ENCODE results near the gene LBH.
A peak's percentile ranks its signal among the peaks of the same experiment; 100 is the strongest.

LBH gene

DNA sequence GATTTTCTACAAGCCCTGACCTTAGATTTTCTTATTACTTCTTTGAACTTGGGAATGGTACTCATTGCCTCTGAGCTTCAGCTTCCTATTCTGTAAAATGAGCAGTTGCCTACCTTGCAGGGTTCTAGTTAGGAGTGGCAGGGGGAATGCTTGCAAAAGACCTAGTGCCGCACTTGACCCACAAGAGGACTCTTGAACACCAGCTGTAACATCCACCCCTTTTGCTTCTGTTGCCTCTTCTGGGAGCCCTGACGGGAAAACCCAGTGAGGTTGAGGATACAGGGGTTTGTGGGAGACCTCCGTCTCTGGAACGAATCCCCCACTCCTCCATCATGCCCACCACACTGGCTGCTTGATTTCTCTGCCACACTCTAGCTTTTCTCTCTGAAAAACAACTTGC is 27.1 kb upstream of the LBH start:
- TF ChIP-seq ZFX (IDR thresholded peaks at IDR 0.05) = no peak
- TF ChIP-seq, protein P1, sequence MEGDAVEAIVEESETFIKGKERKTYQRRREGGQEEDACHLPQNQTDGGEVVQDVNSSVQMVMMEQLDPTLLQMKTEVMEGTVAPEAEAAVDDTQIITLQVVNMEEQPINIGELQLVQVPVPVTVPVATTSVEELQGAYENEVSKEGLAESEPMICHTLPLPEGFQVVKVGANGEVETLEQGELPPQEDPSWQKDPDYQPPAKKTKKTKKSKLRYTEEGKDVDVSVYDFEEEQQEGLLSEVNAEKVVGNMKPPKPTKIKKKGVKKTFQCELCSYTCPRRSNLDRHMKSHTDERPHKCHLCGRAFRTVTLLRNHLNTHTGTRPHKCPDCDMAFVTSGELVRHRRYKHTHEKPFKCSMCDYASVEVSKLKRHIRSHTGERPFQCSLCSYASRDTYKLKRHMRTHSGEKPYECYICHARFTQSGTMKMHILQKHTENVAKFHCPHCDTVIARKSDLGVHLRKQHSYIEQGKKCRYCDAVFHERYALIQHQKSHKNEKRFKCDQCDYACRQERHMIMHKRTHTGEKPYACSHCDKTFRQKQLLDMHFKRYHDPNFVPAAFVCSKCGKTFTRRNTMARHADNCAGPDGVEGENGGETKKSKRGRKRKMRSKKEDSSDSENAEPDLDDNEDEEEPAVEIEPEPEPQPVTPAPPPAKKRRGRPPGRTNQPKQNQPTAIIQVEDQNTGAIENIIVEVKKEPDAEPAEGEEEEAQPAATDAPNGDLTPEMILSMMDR (conservative IDR thresholded peaks at IDR 0.05) = no peak
- H3K27ac ChIP-seq = no peak overlapping the region

DNA sequence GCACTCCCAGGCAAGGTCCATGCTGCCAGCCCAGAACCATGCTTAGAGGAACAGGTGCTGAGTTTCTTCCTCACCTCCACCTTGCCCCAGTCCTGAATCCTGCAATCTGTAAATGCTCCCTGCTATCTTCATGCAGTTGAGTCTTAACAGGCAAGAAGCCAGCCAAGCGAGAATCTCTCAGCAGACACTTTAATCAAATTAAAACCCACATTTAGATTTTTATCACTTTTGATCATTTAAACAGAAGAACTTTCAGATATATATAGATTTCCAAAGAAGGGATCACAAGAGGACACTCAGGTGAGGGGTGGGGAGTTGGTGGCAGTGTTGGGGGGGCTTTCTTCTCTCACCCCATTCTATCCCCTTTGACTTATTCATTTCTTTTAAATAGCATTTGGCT is 25.9 kb upstream of the LBH start:
- no peak for TF ChIP-seq ZFX (IDR thresholded peaks at IDR 0.05)
- TF ChIP-seq, protein P1 (conservative IDR thresholded peaks at IDR 0.05) = no peak
- no peak overlapping the region for H3K27ac ChIP-seq

DNA sequence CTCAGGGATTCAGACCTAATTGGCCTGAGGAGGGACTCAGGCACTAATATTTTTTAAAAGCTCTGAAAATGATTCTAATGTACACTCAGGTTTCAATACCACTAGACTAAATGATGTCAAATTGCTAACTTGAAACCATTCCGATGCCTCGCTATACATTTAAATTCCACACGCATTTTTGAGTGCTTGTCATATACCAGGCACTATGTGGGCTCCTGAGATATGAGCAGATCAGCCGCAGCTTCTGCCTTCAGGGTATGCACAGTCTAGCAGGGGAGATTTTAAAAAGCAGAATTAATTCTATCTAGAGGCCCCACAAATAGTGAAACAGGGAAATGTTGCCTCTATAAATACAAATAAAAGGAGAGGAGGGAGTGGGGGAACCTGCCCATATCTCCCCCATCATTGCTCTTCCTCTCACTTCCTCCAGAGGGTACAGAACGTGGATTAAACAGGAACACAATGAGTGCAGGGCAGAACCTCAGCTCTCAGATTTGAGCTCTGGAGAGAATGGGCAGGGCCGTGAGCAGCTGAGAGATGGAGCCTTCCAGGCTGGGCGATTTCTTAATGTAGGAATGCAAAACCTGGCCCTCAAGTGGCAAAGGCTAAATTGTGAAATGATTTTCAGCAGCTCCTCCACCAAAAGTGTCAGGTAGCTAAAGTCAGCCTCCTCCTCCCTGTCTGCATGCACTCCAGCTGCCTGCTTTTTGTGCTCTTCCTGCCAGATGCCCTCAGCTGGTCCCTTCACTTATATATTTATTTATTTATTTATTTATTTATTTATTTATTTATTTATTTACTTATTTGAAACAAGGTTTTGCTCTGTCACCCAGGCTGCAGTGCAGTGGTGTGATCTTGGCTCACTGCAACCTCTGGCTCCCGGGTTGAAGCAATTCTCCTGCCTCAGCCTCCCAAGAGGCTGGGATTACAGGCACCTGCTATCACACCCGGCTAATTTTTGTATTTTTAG is 24.6 kb upstream of the LBH start:
- TF ChIP-seq, protein P1 (conservative IDR thresholded peaks at IDR 0.05) = no peak
- no peak for TF ChIP-seq ZFX (IDR thresholded peaks at IDR 0.05)
- no peak overlapping the region for H3K27ac ChIP-seq

DNA sequence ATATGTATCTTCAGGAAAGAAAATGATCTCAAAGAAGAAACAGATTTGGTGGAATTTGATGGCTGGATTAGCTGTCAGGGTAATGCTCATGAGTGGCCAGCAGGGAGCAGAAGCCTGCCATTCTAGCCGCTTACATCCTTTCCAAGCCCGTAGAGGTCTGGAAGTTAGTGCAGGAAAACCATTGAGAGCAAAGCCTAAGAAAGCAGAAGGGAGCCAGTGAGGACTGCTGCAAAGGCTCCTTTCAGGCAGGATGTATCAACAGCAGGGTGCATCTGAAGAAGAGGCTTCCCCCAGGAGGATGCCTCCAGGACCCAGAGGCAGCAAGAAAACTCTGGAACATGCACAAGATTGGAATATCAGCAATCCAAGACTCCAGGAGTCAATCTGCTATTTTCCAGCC is 22.9 kb upstream of the LBH start:
- no peak for TF ChIP-seq ZFX (IDR thresholded peaks at IDR 0.05)
- TF ChIP-seq, protein P1 (conservative IDR thresholded peaks at IDR 0.05) = peak; percentile 87
- H3K27ac ChIP-seq = no peak overlapping the region

DNA sequence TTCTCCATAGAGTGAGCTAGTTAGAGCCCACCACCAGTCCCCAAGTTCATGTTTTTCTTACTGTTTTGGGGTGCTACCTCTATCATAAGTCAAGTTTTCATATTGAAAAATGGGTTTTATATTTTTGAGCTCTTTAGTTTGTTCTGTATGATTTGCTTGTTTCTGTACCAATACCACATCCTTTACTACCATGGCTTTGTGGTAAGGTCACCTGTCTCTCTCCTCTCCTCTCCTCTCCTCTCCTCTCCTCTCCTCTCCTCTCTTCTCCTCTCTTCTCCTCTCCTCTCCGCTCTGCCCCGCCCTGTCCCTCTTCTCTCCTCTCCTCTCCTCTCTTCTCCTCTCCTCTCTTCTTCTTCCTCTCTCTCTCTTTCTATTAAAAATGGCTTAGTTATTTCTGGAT is 22.1 kb upstream of the LBH start:
- no peak overlapping the region for H3K27ac ChIP-seq
- TF ChIP-seq, protein P1 (conservative IDR thresholded peaks at IDR 0.05) = no peak
- no peak for TF ChIP-seq ZFX (IDR thresholded peaks at IDR 0.05)

DNA sequence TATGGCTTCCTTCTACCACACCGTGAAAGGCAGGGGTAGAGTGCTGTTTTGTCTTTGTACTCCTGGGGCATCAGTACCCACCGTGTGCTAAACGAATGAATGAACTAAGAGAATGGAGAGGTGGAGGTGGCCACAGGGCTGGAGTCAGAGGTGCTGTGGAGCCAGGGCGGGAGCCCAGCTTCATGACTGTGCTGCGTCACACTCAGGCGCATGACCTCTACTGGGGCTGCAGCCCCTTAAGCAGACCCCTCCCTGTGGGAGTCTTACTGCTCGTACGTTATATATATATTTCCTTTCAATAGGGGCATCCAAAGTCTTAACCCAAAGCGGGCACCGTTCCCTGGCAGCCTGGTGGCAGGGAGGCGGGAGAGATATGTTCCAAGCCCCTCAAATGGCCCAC is 18.0 kb upstream of the LBH start:
- TF ChIP-seq, protein P1 (conservative IDR thresholded peaks at IDR 0.05) = no peak
- TF ChIP-seq ZFX (IDR thresholded peaks at IDR 0.05) = no peak
- no peak overlapping the region for H3K27ac ChIP-seq

DNA sequence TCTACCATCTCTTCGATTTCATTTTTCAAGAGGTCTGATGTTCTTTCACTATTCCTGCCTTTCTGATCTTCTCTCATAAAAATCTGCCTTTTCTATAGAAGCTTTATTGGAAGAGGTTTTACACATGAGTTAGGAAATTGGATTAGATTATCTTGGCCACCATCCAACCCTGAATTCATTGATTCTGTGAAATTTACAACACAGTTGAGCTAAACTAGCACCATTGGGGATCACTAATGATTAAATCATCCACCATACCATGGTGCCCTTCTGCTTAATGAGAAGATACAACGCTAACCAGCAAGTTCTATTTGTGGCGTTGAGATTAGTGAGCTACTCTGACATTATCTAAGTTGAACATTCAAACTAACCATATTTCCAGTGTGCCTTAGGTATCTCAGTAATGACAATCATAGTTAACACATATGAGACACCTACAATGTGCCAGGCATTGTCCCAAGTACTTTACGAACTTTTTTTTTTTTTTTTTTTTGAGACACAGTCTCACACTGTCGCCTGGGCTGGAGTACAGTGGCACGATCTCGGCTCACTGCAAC is 17.3 kb upstream of the LBH start:
- no peak overlapping the region for H3K27ac ChIP-seq
- TF ChIP-seq, protein P1 (conservative IDR thresholded peaks at IDR 0.05) = no peak
- TF ChIP-seq ZFX (IDR thresholded peaks at IDR 0.05) = no peak

Measured in C4-2B (cell line).